HG02970 (cell line): ENCODE data around the gene PAGR1.
A peak's percentile ranks its signal among the peaks of the same experiment; 100 is the strongest.
"Not testable (repeated sequence)": the region's sequence is repeated elsewhere in the genome, so short reads cannot be mapped to it uniquely, and the experiment has no call there.

Source experiments
- ATAC-seq: cut with Tn5 transposase; IDR thresholded peaks from one replicate; pipeline ENCODE4 v1.9.1; 2021; ENCODE audit warnings: mild to moderate bottlenecking, moderate library complexity, moderate number of reproducible peaks; ENCODE audit not compliant: unreplicated experiment, low FRiP score

The PAGR1 gene

GRCh38 chr16:29815793-29816693 is at the start of gene PAGR1:
Gene PAGR1, plus strand, starts transcription at chr16:29816152. Its CDS starts 374 bp downstream, at chr16:29816526.
- peak; percentile 64 for ATAC-seq

- ATAC-seq: no peak
Measured at GRCh38 chr16:29766571-29766970, 49.4 kb upstream of the PAGR1 start.

- ATAC-seq: no peak
Measured at GRCh38 chr16:29767062-29767461, 48.9 kb upstream of the PAGR1 start.

- no peak for ATAC-seq
Measured at GRCh38 chr16:29769507-29769906, 46.4 kb upstream of the PAGR1 start.

- ATAC-seq: no peak
Measured at GRCh38 chr16:29770250-29770929, 45.6 kb upstream of the PAGR1 start.

GRCh38 chr16:29772330-29772729 is 43.6 kb upstream of the PAGR1 start:
- not testable (repeated sequence) for ATAC-seq

- no peak for ATAC-seq
Measured at GRCh38 chr16:29774730-29775129, 41.2 kb upstream of the PAGR1 start.

GRCh38 chr16:29775742-29776408 is 40.1 kb upstream of the PAGR1 start:
- ATAC-seq: no peak

GRCh38 chr16:29777576-29778350 is 38.2 kb upstream of the PAGR1 start, which contains the start of gene ZG16:
Gene ZG16, plus strand, starts transcription at chr16:29778256. Its CDS starts 1,011 bp downstream, at chr16:29779267.
- no peak for ATAC-seq

GRCh38 chr16:29779474-29779873 is 36.5 kb upstream of the PAGR1 start:
- no peak for ATAC-seq

GRCh38 chr16:29783094-29783953 is 32.6 kb upstream of the PAGR1 start:
- not testable (repeated sequence) for ATAC-seq

- no peak for ATAC-seq
Measured at GRCh38 chr16:29784157-29784556, 31.8 kb upstream of the PAGR1 start.

GRCh38 chr16:29784901-29785500 is 31.0 kb upstream of the PAGR1 start:
- no peak for ATAC-seq

- not testable (repeated sequence) for ATAC-seq
Measured at GRCh38 chr16:29787155-29787554, 28.8 kb upstream of the PAGR1 start.

- ATAC-seq: no peak
Measured at GRCh38 chr16:29789775-29790182, 26.2 kb upstream of the PAGR1 start.

- ATAC-seq: peak; percentile 94
Measured at GRCh38 chr16:29790183-29790948, 25.6 kb upstream of the PAGR1 start, which contains the start of gene KIF22. Gene KIF22, plus strand, starts transcription at chr16:29790751. Its CDS starts 9 bp downstream, at chr16:29790760.

- no peak for ATAC-seq
Measured at GRCh38 chr16:29790949-29791844, 24.8 kb upstream of the PAGR1 start.
